Liver (tissue), 9 donors: Measurements from ENCODE around the gene TBC1D24. TPM values are rescaled to one million over a fixed set of nuclear protein-coding genes. Genes with fewer than 3 reads are reported as not detected.

Source experiments
- DNase-seq: peaks from one replicate; pipeline ENCODE4 v3.0.0-alpha.2; 2017; ENCODE audit warnings: low spot score
- H3K27ac ChIP-seq, 2 donors: one replicate each; pipeline ENCODE4 v1.7.0; 2013; ENCODE audit warnings: inconsistent platforms in 2 of 2, low read length in 2 of 2, control low read depth in 1 of 2, low read depth in 1 of 2, mild to moderate bottlenecking in 1 of 2
- H3K27me3 ChIP-seq, 4 donors: one replicate each; pipeline versions ENCODE4 v1.6.1 to v1.7.0; 2013; ENCODE audit warnings: low read length in 3 of 4, inconsistent platforms in 1 of 4, mild to moderate bottlenecking in 1 of 4, moderate library complexity in 1 of 4; ENCODE audit not compliant: control insufficient read depth in 4 of 4, insufficient read depth in 4 of 4
- H3K36me3 ChIP-seq, 4 donors: one replicate each; pipeline versions ENCODE4 v1.6.1 to v1.7.0; 2013; ENCODE audit warnings: low read length in 3 of 4, mild to moderate bottlenecking in 3 of 4, low read depth in 1 of 4, moderate library complexity in 1 of 4; ENCODE audit not compliant: control insufficient read depth in 4 of 4, insufficient read depth in 3 of 4
- H3K4me1 ChIP-seq, 4 donors: one replicate each; pipeline versions ENCODE4 v1.6.1 to v1.7.0; 2013; ENCODE audit warnings: low read length in 3 of 4, mild to moderate bottlenecking in 3 of 4, moderate library complexity in 1 of 4; ENCODE audit not compliant: control insufficient read depth in 4 of 4, insufficient read depth in 4 of 4
- H3K4me3 ChIP-seq, 3 donors: one replicate each; pipeline versions ENCODE4 v1.6.1 to v1.7.0; 2013; ENCODE audit warnings: low read length in 3 of 3, control low read depth in 1 of 3, low read depth in 1 of 3, mild to moderate bottlenecking in 1 of 3
- H3K9ac ChIP-seq, 2 donors: one replicate each; pipeline ENCODE4 v1.7.0; 2013; ENCODE audit warnings: low read length in 2 of 2, mild to moderate bottlenecking in 2 of 2, moderate library complexity in 2 of 2, control low read depth in 1 of 2, low read depth in 1 of 2
- H3K9me3 ChIP-seq, 4 donors: one replicate each; pipeline versions ENCODE4 v1.6.1 to v1.7.0; 2013; ENCODE audit warnings: low read length in 3 of 4; ENCODE audit not compliant: control insufficient read depth in 4 of 4
- EGR1 ChIP-seq, 2 donors: IDR thresholded peaks; 2 replicates each; pipeline ENCODE4 v1.6.1; 2016 to 2018; ENCODE audit warnings: antibody characterized with exemption in 2 of 2, low read depth in 2 of 2
- FOXA1 ChIP-seq: IDR thresholded peaks from 2 replicates; pipeline ENCODE4 v1.6.1; 2016; ENCODE audit warnings: antibody characterized with exemption
- FOXA2 ChIP-seq: IDR thresholded peaks from 2 replicates; pipeline ENCODE4 v1.6.1; 2016; ENCODE audit warnings: antibody characterized with exemption
- GABPA ChIP-seq, 2 donors: IDR thresholded peaks in 1 of 2; conservative IDR thresholded peaks in 1 of 2; 2 replicates each; pipeline ENCODE4 v1.6.1; 2016; ENCODE audit warnings: antibody characterized with exemption in 2 of 2, mild to moderate bottlenecking in 1 of 2, moderate library complexity in 1 of 2
- HNF4A ChIP-seq, 2 donors: conservative IDR thresholded peaks; 2 replicates each; pipeline ENCODE4 v1.6.1; 2016; ENCODE audit warnings: antibody characterized with exemption in 2 of 2, mild to moderate bottlenecking in 2 of 2
- HNF4G ChIP-seq: IDR thresholded peaks from 2 replicates; pipeline ENCODE4 v1.6.1; 2016; ENCODE audit warnings: antibody characterized with exemption
- JUND ChIP-seq, 2 donors: IDR thresholded peaks; 2 replicates each; pipeline ENCODE4 v1.6.1; 2016; ENCODE audit warnings: antibody characterized with exemption in 2 of 2
- NR2F2 ChIP-seq: IDR thresholded peaks from 2 replicates; pipeline ENCODE4 v1.6.1; 2016; ENCODE audit warnings: antibody characterized with exemption
- RAD21 ChIP-seq, 2 donors: IDR thresholded peaks; 2 replicates each; pipeline ENCODE4 v1.6.1; 2016; ENCODE audit warnings: antibody characterized with exemption in 2 of 2, mild to moderate bottlenecking in 2 of 2
- SP1 ChIP-seq: IDR thresholded peaks from 2 replicates; pipeline ENCODE4 v1.6.1; 2018; ENCODE audit warnings: antibody characterized with exemption, mild to moderate bottlenecking
- TAF1 ChIP-seq: conservative IDR thresholded peaks from 2 replicates; pipeline ENCODE4 v1.6.1; 2016; ENCODE audit warnings: antibody characterized with exemption, mild to moderate bottlenecking
- YY1 ChIP-seq: IDR thresholded peaks from 2 replicates; pipeline ENCODE4 v1.6.1; 2016; ENCODE audit warnings: antibody characterized with exemption, mild to moderate bottlenecking
- WGBS: extraction: QIAGEN DNeasy Blood & Tissue Kit; methylation state at CpG from one replicate; pipeline ENCODE4 v1.1.7; 2013; 5-methylcytosine and 5-hydroxymethylcytosine counted together
- polyA plus RNA-seq, 2 donors: library from polyadenylated mRNA; stranded (reverse) in 1 of 2; unstranded in 1 of 2; fragments of 200-250 nt in 1 of 2; fragments of >200 nt in 1 of 2; fragmentation: Nextera tagmentation in 1 of 2; extraction: Ambion mirVana in 1 of 2; gene quantifications; one replicate each; pipeline versions ENCODE4 v1.2.1 to v1.2.3, GENCODE V29; 2013 to 2015
- total RNA-seq, 2 donors: library from RNA; depleted of rRNA; stranded (reverse); fragments of >200 nt; gene quantifications; one replicate each; pipeline ENCODE4 v1.2.3, GENCODE V29; 2014
- TF ChIP-seq, protein P1 (sequence below): fragments of 150-350 bp; IDR thresholded peaks from 2 replicates; pipeline ENCODE4 v1.5.1; 2017; ENCODE audit warnings: improper control_type of control experiment, low read depth, low read length; ENCODE audit not compliant: missing input control
- TF ChIP-seq, protein P2 (sequence below): IDR thresholded peaks from 2 replicates; pipeline ENCODE4 v1.6.1; 2016; ENCODE audit warnings: antibody characterized with exemption
- TF ChIP-seq, protein P3 (sequence below): IDR thresholded peaks from 2 replicates; pipeline ENCODE4 v1.6.1; 2016; ENCODE audit warnings: antibody characterized with exemption
- TF ChIP-seq, protein P4 (sequence below): IDR thresholded peaks from 2 replicates; pipeline ENCODE4 v1.6.1; 2016; ENCODE audit warnings: antibody characterized with exemption, mild to moderate bottlenecking
- TF ChIP-seq, protein P5 (sequence below): IDR thresholded peaks from 2 replicates; pipeline ENCODE4 v1.6.1; 2016; ENCODE audit warnings: antibody characterized with exemption
- donor health status: healthy.
- donor health status: healthy.
- donor health status: healthy.
- donor health status: healthy.
- donor health status: healthy.

Gene TBC1D24
- total and polyA plus RNA-seq, 4 donors = 8.4 to 22.3 (median 11.5) TPM

DNA sequence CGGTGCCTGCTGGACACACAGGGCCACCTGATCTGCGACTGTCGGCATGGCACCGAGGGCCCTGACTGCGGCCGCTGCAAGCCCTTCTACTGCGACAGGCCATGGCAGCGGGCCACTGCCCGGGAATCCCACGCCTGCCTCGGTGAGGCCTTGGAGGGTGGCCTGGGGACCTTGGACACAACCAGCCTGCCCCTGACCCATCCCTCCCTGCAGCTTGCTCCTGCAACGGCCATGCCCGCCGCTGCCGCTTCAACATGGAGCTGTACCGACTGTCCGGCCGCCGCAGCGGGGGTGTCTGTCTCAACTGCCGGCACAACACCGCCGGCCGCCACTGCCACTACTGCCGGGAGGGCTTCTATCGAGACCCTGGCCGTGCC, 2.5 kb upstream of the TBC1D24 start:
- Histone ChIP-seq H3K27me3 (no peaks in the 10 kb centered on the region), H3K36me3 (no peaks in the 10 kb centered on the region), H3K9me3 (no peaks in the 10 kb centered on the region), H3K27ac (peak overlapping the region in 1 of 2 donors; percentile 74), H3K9ac (no peak overlapping the region), H3K4me1 (peaks cover 47 to 81% (median 63%) of the 10 kb centered on the region in 4 donors), H3K4me3 (no peak overlapping the region)
- WGBS = 86% methylated on average over 27 of the region's 27 CpGs
- no peak for DNase-seq
- TF ChIP-seq JUND (IDR thresholded peaks at IDR 0.05) (no peak), GABPA (IDR thresholded peaks at IDR 0.05 in 1 of 2, conservative IDR thresholded peaks at IDR 0.05 in 1 of 2) (no peak), HNF4G (no peak), TAF1 (no peak), RAD21 (IDR thresholded peaks at IDR 0.05) (no peak), EGR1 (IDR thresholded peaks at IDR 0.05; ENCODE audit: low read depth in 2 of 2) (no peak)
- TF ChIP-seq, protein P1, sequence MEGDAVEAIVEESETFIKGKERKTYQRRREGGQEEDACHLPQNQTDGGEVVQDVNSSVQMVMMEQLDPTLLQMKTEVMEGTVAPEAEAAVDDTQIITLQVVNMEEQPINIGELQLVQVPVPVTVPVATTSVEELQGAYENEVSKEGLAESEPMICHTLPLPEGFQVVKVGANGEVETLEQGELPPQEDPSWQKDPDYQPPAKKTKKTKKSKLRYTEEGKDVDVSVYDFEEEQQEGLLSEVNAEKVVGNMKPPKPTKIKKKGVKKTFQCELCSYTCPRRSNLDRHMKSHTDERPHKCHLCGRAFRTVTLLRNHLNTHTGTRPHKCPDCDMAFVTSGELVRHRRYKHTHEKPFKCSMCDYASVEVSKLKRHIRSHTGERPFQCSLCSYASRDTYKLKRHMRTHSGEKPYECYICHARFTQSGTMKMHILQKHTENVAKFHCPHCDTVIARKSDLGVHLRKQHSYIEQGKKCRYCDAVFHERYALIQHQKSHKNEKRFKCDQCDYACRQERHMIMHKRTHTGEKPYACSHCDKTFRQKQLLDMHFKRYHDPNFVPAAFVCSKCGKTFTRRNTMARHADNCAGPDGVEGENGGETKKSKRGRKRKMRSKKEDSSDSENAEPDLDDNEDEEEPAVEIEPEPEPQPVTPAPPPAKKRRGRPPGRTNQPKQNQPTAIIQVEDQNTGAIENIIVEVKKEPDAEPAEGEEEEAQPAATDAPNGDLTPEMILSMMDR = no peak

DNA sequence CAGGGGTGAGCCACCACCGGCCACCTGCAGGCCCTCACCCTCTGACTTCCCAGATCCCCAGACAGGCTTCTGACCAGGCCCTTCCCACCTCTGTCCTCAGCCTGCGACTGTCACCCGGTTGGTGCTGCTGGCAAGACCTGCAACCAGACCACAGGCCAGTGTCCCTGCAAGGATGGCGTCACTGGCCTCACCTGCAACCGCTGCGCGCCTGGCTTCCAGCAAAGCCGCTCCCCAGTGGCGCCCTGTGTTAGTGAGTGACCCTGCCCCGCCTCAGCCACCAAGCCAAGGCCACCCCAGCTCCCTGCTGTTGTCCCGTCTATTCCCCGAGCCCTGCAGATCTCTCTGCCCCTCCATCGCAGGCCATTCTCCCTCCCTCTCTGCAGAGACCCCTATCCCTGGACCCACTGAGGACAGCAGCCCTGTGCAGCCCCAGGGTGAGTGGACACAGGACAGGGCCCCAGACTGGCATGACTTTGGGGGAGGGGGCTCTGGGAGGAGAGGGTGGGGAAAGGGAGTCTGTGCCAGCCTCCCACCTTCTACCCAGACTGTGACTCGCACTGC, 2.0 kb upstream of the TBC1D24 start:
- no peak for TF ChIP-seq SP1
- TF ChIP-seq FOXA1 = no peak
- TF ChIP-seq, protein P2, sequence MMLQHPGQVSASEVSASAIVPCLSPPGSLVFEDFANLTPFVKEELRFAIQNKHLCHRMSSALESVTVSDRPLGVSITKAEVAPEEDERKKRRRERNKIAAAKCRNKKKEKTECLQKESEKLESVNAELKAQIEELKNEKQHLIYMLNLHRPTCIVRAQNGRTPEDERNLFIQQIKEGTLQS = no peak
- no peak for TF ChIP-seq JUND (IDR thresholded peaks at IDR 0.05)
- no peak for TF ChIP-seq TAF1
- TF ChIP-seq GABPA (IDR thresholded peaks at IDR 0.05 in 1 of 2, conservative IDR thresholded peaks at IDR 0.05 in 1 of 2) = no peak
- TF ChIP-seq NR2F2 = no peak
- no peak for TF ChIP-seq FOXA2
- TF ChIP-seq, protein P3, sequence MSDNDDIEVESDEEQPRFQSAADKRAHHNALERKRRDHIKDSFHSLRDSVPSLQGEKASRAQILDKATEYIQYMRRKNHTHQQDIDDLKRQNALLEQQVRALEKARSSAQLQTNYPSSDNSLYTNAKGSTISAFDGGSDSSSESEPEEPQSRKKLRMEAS = no peak
- TF ChIP-seq, protein P4, sequence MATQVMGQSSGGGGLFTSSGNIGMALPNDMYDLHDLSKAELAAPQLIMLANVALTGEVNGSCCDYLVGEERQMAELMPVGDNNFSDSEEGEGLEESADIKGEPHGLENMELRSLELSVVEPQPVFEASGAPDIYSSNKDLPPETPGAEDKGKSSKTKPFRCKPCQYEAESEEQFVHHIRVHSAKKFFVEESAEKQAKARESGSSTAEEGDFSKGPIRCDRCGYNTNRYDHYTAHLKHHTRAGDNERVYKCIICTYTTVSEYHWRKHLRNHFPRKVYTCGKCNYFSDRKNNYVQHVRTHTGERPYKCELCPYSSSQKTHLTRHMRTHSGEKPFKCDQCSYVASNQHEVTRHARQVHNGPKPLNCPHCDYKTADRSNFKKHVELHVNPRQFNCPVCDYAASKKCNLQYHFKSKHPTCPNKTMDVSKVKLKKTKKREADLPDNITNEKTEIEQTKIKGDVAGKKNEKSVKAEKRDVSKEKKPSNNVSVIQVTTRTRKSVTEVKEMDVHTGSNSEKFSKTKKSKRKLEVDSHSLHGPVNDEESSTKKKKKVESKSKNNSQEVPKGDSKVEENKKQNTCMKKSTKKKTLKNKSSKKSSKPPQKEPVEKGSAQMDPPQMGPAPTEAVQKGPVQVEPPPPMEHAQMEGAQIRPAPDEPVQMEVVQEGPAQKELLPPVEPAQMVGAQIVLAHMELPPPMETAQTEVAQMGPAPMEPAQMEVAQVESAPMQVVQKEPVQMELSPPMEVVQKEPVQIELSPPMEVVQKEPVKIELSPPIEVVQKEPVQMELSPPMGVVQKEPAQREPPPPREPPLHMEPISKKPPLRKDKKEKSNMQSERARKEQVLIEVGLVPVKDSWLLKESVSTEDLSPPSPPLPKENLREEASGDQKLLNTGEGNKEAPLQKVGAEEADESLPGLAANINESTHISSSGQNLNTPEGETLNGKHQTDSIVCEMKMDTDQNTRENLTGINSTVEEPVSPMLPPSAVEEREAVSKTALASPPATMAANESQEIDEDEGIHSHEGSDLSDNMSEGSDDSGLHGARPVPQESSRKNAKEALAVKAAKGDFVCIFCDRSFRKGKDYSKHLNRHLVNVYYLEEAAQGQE = no peak
- TF ChIP-seq HNF4A (conservative IDR thresholded peaks at IDR 0.05) = no peak
- TF ChIP-seq HNF4G = no peak
- TF ChIP-seq RAD21 (IDR thresholded peaks at IDR 0.05) = no peak
- TF ChIP-seq, protein P1 = no peak
- TF ChIP-seq, protein P5, sequence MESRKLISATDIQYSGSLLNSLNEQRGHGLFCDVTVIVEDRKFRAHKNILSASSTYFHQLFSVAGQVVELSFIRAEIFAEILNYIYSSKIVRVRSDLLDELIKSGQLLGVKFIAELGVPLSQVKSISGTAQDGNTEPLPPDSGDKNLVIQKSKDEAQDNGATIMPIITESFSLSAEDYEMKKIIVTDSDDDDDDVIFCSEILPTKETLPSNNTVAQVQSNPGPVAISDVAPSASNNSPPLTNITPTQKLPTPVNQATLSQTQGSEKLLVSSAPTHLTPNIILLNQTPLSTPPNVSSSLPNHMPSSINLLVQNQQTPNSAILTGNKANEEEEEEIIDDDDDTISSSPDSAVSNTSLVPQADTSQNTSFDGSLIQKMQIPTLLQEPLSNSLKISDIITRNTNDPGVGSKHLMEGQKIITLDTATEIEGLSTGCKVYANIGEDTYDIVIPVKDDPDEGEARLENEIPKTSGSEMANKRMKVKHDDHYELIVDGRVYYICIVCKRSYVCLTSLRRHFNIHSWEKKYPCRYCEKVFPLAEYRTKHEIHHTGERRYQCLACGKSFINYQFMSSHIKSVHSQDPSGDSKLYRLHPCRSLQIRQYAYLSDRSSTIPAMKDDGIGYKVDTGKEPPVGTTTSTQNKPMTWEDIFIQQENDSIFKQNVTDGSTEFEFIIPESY = no peak
- TF ChIP-seq YY1 = no peak
- Histone ChIP-seq H3K27me3 (no peaks in the 10 kb centered on the region), H3K27ac (no peak overlapping the region), H3K9me3 (no peaks in the 10 kb centered on the region), H3K4me3 (no peak overlapping the region), H3K4me1 (peaks cover 42 to 81% (median 62%) of the 10 kb centered on the region in 4 donors), H3K36me3 (no peaks in the 10 kb centered on the region), H3K9ac (no peak overlapping the region)
- WGBS = 68% methylated on average over 14 of the region's 14 CpGs
- no peak for DNase-seq
